GM23338 (cell line): ENCODE results near the gene CENPO. TPM values are rescaled to one million over a fixed set of nuclear protein-coding genes. Genes with fewer than 3 reads are reported as not detected.

Source experiments
- ATAC-seq: fragments of 200-7000 bp; cut with Tn5 transposase; 3 replicates; pipeline ENCODE4 v1.9.1; 2020
- DNase-seq: peaks from one replicate; pipeline ENCODE4 v3.0.0-alpha.2; 2015; ENCODE audit warnings: low spot score
- H2AFZ ChIP-seq: fragments of 200-600 bp; sonication (generic); 2 replicates; pipeline ENCODE4 v1.8.0; 2016; ENCODE audit warnings: antibody characterized with exemption, mild to moderate bottlenecking, moderate library complexity
- H3F3A ChIP-seq: fragments of 200-600 bp; sonication (generic); replicated peaks from 2 replicates; pipeline ENCODE4 v1.8.0; 2017; ENCODE audit warnings: antibody characterized with exemption, mixed run types, low read depth
- H3K27ac ChIP-seq: fragments of 200-600 bp; sonication (generic); 2 replicates; pipeline ENCODE4 v1.6.1; 2016; ENCODE audit warnings: low read depth
- H3K27me3 ChIP-seq: fragments of 200-600 bp; sonication (generic); 2 replicates; pipeline ENCODE4 v1.8.0; 2016; ENCODE audit warnings: mild to moderate bottlenecking, mixed run types, moderate library complexity; ENCODE audit not compliant: insufficient read depth
- H3K36me3 ChIP-seq: fragments of 200-600 bp; sonication (generic); 2 replicates; pipeline ENCODE4 v1.8.0; 2016; ENCODE audit warnings: mild to moderate bottlenecking; ENCODE audit not compliant: insufficient read depth
- H3K4me1 ChIP-seq: fragments of 200-600 bp; sonication (generic); 2 replicates; pipeline ENCODE4 v1.8.0; 2016; ENCODE audit warnings: mild to moderate bottlenecking, moderate library complexity; ENCODE audit not compliant: insufficient read depth
- H3K4me2 ChIP-seq: fragments of 200-600 bp; sonication (generic); 2 replicates; pipeline ENCODE4 v1.7.1; 2017; ENCODE audit warnings: mixed run types
- H3K4me3 ChIP-seq: fragments of 200-600 bp; sonication (generic); 2 replicates; pipeline ENCODE4 v1.6.1; 2016; ENCODE audit warnings: mixed run types
- H3K79me2 ChIP-seq: fragments of 200-600 bp; sonication (generic); replicated peaks from 2 replicates; pipeline ENCODE4 v1.8.0; 2017; ENCODE audit warnings: mild to moderate bottlenecking; ENCODE audit not compliant: insufficient read depth
- H3K9me2 ChIP-seq: fragments of 200-600 bp; sonication (generic); 2 replicates; pipeline ENCODE4 v1.8.0; 2017; ENCODE audit not compliant: insufficient read depth
- H4K20me1 ChIP-seq: fragments of 200-600 bp; sonication (generic); replicated peaks from 2 replicates; pipeline ENCODE4 v1.8.0; 2017; ENCODE audit warnings: mild to moderate bottlenecking; ENCODE audit not compliant: insufficient read depth
- H3K27ac Mint-ChIP-seq: 2 replicates; pipeline ENCODE4 v1.8.0; 2020; ENCODE audit warnings: inconsistent platforms, mild to moderate bottlenecking, moderate library complexity, mixed read lengths
- H3K27me3 Mint-ChIP-seq: 3 replicates; pipeline ENCODE4 v1.8.0; 2022; ENCODE audit warnings: low read depth, mild to moderate bottlenecking, moderate library complexity, mixed read lengths, inconsistent platforms; ENCODE audit not compliant: insufficient read depth, poor library complexity
- H3K36me3 Mint-ChIP-seq: 3 replicates; pipeline ENCODE4 v1.8.0; 2021; ENCODE audit warnings: low read depth, mild to moderate bottlenecking, inconsistent platforms, moderate library complexity, mixed read lengths
- H3K4me1 Mint-ChIP-seq: 3 replicates; pipeline ENCODE4 v1.8.0; 2020; ENCODE audit warnings: mild to moderate bottlenecking, inconsistent platforms, mixed read lengths
- H3K4me3 Mint-ChIP-seq: 3 replicates; pipeline ENCODE4 v1.8.0; 2021; ENCODE audit warnings: moderate library complexity, mild to moderate bottlenecking, inconsistent platforms, mixed read lengths
- H3K9me3 Mint-ChIP-seq: 3 replicates; pipeline ENCODE4 v1.8.0; 2020; ENCODE audit warnings: moderate library complexity, mild to moderate bottlenecking, inconsistent platforms, mixed read lengths
- CREB1 ChIP-seq: fragments of 250-450 bp; sonication (Bioruptor Pico); IDR thresholded peaks from 2 replicates; pipeline ENCODE4 v1.5.0; 2020; ENCODE audit warnings: low read depth, mild to moderate bottlenecking, moderate library complexity
- CTCF ChIP-seq, 2 experiments: fragments of 200-600 bp in 1 of 2; sonication (generic) in 1 of 2; conservative IDR thresholded peaks; 2 replicates each; pipeline versions ENCODE4 v1.5.1 to v1.6.1; 2016 to 2017; ENCODE audit warnings: antibody characterized with exemption in 2 of 2, low read depth in 2 of 2, mild to moderate bottlenecking in 2 of 2, moderate library complexity in 1 of 2
- ETS1 ChIP-seq: IDR thresholded peaks from 2 replicates; pipeline ENCODE4 v1.6.1; 2016; ENCODE audit warnings: antibody characterized with exemption
- EZH2 ChIP-seq: fragments of 200-600 bp; sonication (generic); IDR thresholded peaks from one replicate; pipeline ENCODE4 v1.8.0; 2017; ENCODE audit warnings: antibody characterized with exemption, mild to moderate bottlenecking, low read depth; ENCODE audit not compliant: unreplicated experiment
- EZH2phosphoT487 ChIP-seq: fragments of 200-600 bp; sonication (generic); IDR thresholded peaks from one replicate; pipeline ENCODE4 v1.8.1; 2018; ENCODE audit warnings: antibody characterized with exemption; ENCODE audit not compliant: unreplicated experiment
- JUNB ChIP-seq: IDR thresholded peaks from one replicate; pipeline ENCODE4 v1.6.1; 2016; ENCODE audit warnings: antibody characterized with exemption; ENCODE audit not compliant: unreplicated experiment
- NANOG ChIP-seq: IDR thresholded peaks from 2 replicates; pipeline ENCODE4 v1.6.1; 2016; ENCODE audit warnings: antibody characterized with exemption, borderline replicate concordance
- POLR2AphosphoS5 ChIP-seq: IDR thresholded peaks from 2 replicates; pipeline ENCODE4 v1.6.1; 2016; ENCODE audit warnings: antibody characterized with exemption, low read depth
- REST ChIP-seq: IDR thresholded peaks from one replicate; pipeline ENCODE4 v1.6.1; 2018; ENCODE audit warnings: antibody characterized with exemption; ENCODE audit not compliant: unreplicated experiment
- STAT1 ChIP-seq: IDR thresholded peaks from one replicate; pipeline ENCODE4 v1.6.1; 2016; ENCODE audit warnings: antibody characterized with exemption; ENCODE audit not compliant: unreplicated experiment
- ZNF114 ChIP-seq: fragments of 250-450 bp; sonication (Bioruptor Pico); IDR thresholded peaks from 2 replicates; pipeline ENCODE4 v1.5.0; 2020; ENCODE audit warnings: mild to moderate bottlenecking, moderate library complexity
- ZNF331 ChIP-seq: fragments of 250-450 bp; sonication (Bioruptor Pico); IDR thresholded peaks from 2 replicates; pipeline ENCODE4 v1.5.0; 2020; ENCODE audit warnings: low read depth, mild to moderate bottlenecking, moderate library complexity
- ZNF462 ChIP-seq: fragments of 250-450 bp; sonication (Bioruptor Pico); IDR thresholded peaks from 2 replicates; pipeline ENCODE4 v1.5.0; 2020; ENCODE audit warnings: mild to moderate bottlenecking, moderate library complexity
- polyA plus RNA-seq: library from polyadenylated mRNA; unstranded; fragments of >200 nt; fragmentation: Nextera tagmentation; extraction: Ambion mirVana; gene quantifications from 2 replicates; pipeline ENCODE4 v1.2.1, GENCODE V29; 2016
- total RNA-seq: library from RNA; depleted of rRNA; stranded (reverse); fragments of >200 nt; shearing (Covaris generic); gene quantifications from 2 replicates; pipeline ENCODE4 v1.2.3, GENCODE V29; 2014

Gene CENPO
- total and polyA plus RNA-seq, 2 experiments from 2014 or later: 27.0 to 44.7 TPM

GRCh38 chr2:24832073-24832461 is 38.8 kb downstream of the CENPO start:
- H3K79me2 ChIP-seq: no peaks in the 10 kb centered on the region
- H3K36me3 Mint-ChIP-seq: peaks cover 52% of the 10 kb centered on the region
- no peak for TF ChIP-seq REST
- no peak for TF ChIP-seq NANOG
- TF ChIP-seq ZNF462 (CRISPR knock-in tag): no peak
- TF ChIP-seq EZH2phosphoT487: no peak
- no peak for TF ChIP-seq CTCF (conservative IDR thresholded peaks at IDR 0.05; ENCODE audit: low read depth in 2 of 2)
- no peak for TF ChIP-seq ETS1
- TF ChIP-seq STAT1: no peak
- TF ChIP-seq EZH2: no peak
- TF ChIP-seq ZNF114 (CRISPR knock-in tag): no peak
- TF ChIP-seq ZNF331 (CRISPR knock-in tag): no peak
- TF ChIP-seq POLR2AphosphoS5: no peak
- no peak for TF ChIP-seq JUNB
- TF ChIP-seq CREB1 (CRISPR knock-in tag): no peak
- no peaks in the 10 kb centered on the region; the same call in 1 of the 2 replicates for H4K20me1 ChIP-seq
- H3K9me2 ChIP-seq: no peaks in the 10 kb centered on the region
- 0 out of 2 replicates have a peak, but pooled peaks cover 6% of the 10 kb centered on the region for H3K4me1 ChIP-seq
- peaks cover 13% of the 10 kb centered on the region for H3K27me3 Mint-ChIP-seq
- H3K4me3 ChIP-seq: no peak overlapping the region
- 0 out of 2 replicates have a peak overlapping the region, but pooled peaks have one; percentile 39 for H3K27ac Mint-ChIP-seq
- no peak overlapping the region for H3K4me3 Mint-ChIP-seq
- no peaks in the 10 kb centered on the region for H3K27me3 ChIP-seq
- no peaks in the 10 kb centered on the region for H3K36me3 ChIP-seq
- peaks cover 4% of the 10 kb centered on the region; the same call in 1 of the 2 replicates for H3F3A ChIP-seq
- no peak overlapping the region for H2AFZ ChIP-seq
- H3K4me2 ChIP-seq: no peak overlapping the region
- ATAC-seq (peak; percentile 7), DNase-seq (no peak)
- no peak overlapping the region for H3K27ac ChIP-seq
- no peaks in the 10 kb centered on the region for H3K9me3 Mint-ChIP-seq
- H3K4me1 Mint-ChIP-seq: peaks cover 29% of the 10 kb centered on the region
